Erythroblast (primary cell): ENCODE results near the gene MATN3.

ENCODE experiments used
- DNase-seq, 2 experiments: peaks; one replicate each; lab custom pipeline; 2025; lab: John Stamatoyannopoulos, UW
- GATA1 ChIP-seq: IDR thresholded peaks from 2 replicates; pipeline ENCODE4 v1.6.1; 2011; ENCODE audit warnings: low read depth, mild to moderate bottlenecking, control low read depth, low read length, moderate library complexity
- POLR2A ChIP-seq: IDR thresholded peaks from 2 replicates; pipeline ENCODE4 v1.6.1; 2011; ENCODE audit warnings: mild to moderate bottlenecking, low read length

MATN3 gene

DNA sequence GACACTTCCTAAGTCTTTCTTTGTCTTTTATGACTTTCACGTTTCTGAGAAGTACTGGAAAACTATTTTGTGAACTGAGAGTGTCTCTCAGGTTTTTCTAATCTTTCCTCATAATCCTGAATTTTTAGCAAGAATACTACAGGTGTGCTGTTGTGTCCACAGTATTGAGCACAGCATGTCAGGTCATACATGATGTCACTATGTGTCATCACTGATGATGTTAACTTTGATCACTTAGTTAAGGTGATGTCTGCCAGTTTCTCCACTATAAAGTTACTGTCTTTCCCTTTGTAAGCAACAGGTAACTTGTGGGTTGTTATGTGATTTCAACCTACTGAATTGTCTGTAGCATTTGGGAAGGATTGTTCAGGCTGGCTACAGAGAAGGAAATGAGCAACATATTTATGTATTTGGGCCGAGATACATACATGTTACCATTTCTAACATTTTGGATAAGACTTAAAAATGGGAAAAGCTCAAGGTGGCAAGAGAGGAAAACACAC lies 11.1 kb downstream of the MATN3 start:
- TF ChIP-seq POLR2A (no peak), GATA1 (no peak)
- DNase-seq = no peak

DNA sequence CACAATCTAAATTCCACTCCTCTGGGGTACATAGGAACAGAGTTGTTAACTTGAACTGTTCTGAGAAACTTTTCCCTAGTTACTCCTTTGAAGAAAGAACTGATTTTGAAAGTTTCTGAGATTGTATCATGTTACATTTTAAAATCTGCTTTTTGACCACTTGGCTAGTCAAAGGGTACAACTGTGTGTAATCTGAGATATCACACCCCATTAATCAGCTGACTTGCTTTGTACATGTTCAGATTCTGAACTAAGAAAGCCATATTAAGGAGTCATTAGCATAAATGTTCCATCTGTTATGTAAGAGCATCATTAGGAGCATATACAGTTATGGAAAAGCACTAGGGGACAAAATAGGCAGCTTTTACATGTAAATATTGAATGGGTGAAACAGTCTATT lies 18.7 kb downstream of the MATN3 start:
- TF ChIP-seq POLR2A (no peak), GATA1 (no peak)
- DNase-seq = no peak

GRCh38 chr2:19991895-19992294 lies 20.6 kb downstream of the MATN3 start:
- DNase-seq = no peak
- TF ChIP-seq GATA1 = no peak
- no peak for TF ChIP-seq POLR2A

DNA sequence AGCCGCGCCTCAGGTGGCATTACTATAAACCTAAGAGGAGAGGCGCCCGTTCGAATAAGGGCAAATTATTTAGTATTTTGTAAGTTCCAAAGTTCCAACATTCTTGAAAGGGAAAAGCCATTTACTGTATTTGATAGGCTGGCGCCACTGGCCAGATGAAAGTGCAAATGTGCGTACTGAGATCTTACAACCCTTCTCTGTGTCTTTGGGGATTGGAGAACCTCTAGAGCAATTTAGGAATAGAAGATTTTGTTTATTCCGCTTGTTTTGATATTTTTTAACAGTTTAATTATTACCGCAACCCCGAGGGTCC lies 22.1 kb downstream of the MATN3 start:
- TF ChIP-seq GATA1 = no peak
- peak; percentile 7 for TF ChIP-seq POLR2A

GRCh38 chr2:19989667-19990415 lies 22.6 kb downstream of the MATN3 start, which contains the start of gene WDR35:
WDR35 (minus strand) TSS chr2:19990105; CDS start chr2:19990015, 90 bp downstream.
- DNase-seq = peak; percentile 91 to 94
- TF ChIP-seq GATA1 (no peak), POLR2A (peak; percentile 75)

More for the DNA sequence above, 22.1 kb downstream of the MATN3 start:
- DNase-seq = no peak

- no peak for TF ChIP-seq GATA1
- TF ChIP-seq POLR2A = no peak
- no peak for DNase-seq
Measured at GRCh38 chr2:19989342-19989666, 23.2 kb downstream of the MATN3 start.

- TF ChIP-seq POLR2A (no peak), GATA1 (no peak)
- DNase-seq = no peak
Measured at GRCh38 chr2:19988600-19988999, 23.9 kb downstream of the MATN3 start.

- TF ChIP-seq POLR2A (no peak), GATA1 (no peak)
- no peak for DNase-seq
Measured at GRCh38 chr2:19987936-19988335, 24.5 kb downstream of the MATN3 start.

- no peak for DNase-seq
- no peak for TF ChIP-seq POLR2A
- no peak for TF ChIP-seq GATA1
Measured at GRCh38 chr2:19982268-19982667, 30.2 kb downstream of the MATN3 start.

DNA sequence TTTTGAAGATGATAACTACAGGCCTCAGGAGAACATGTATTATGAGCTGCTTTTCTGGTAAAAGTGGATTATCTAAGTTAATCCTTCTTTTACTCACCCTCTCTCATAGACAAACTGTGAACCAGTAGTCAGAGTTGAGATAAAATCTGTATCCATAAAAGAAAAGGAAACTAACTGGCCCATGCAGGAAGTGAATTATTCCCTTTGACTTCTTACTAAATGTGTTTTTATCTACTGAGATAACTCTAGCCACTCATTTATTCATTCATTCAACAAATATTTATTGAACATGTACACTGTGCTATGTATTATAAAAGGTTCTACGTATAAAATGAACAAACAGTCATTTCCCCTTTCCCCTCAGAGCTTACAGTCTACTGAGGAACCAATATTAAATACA lies 32.5 kb downstream of the MATN3 start:
- TF ChIP-seq POLR2A (no peak), GATA1 (no peak)
- no peak for DNase-seq

- DNase-seq = no peak
- no peak for TF ChIP-seq GATA1
- no peak for TF ChIP-seq POLR2A
Measured at GRCh38 chr2:19973466-19973865, 39.0 kb downstream of the MATN3 start.

- TF ChIP-seq POLR2A (no peak), GATA1 (no peak)
- DNase-seq = no peak
Measured at GRCh38 chr2:19971691-19972090, 40.8 kb downstream of the MATN3 start.

GRCh38 chr2:19963386-19963785 lies 49.1 kb downstream of the MATN3 start:
- TF ChIP-seq POLR2A (no peak), GATA1 (no peak)
- DNase-seq = no peak

- no peak for TF ChIP-seq POLR2A
- peak; percentile 77 to 84 for DNase-seq
Measured at GRCh38 chr2:19955544-19956422, 56.7 kb downstream of the MATN3 start.
